GM12892 (cell line): ENCODE results near the gene TBC1D19.

ENCODE experiments used
- POLR2A ChIP-seq: IDR thresholded peaks from 2 replicates; pipeline ENCODE4 v1.6.1; 2011; ENCODE audit warnings: low read depth, low read length, control low read depth
- POLR2AphosphoS5 ChIP-seq: IDR thresholded peaks from 2 replicates; pipeline ENCODE4 v1.6.1; 2011; ENCODE audit warnings: low read depth, low read length, control low read depth
- TAF1 ChIP-seq: IDR thresholded peaks from 2 replicates; pipeline ENCODE4 v1.6.1; 2011; ENCODE audit warnings: low read depth, mild to moderate bottlenecking, control low read depth, low read length, borderline replicate concordance

- no peak for TF ChIP-seq POLR2AphosphoS5
- TF ChIP-seq TAF1: no peak
- no peak for TF ChIP-seq POLR2A
Observed at GRCh38 chr4:26590639-26591038, 6.8 kb downstream of the TBC1D19 start.
